H9 (cell line): ENCODE measurements around the gene CCDC91. TPM values are rescaled to one million over a fixed set of nuclear protein-coding genes. Genes with fewer than 3 reads are reported as not detected.
A peak's percentile ranks its signal among the peaks of the same experiment; 100 is the strongest.

Source experiments
- DNase-seq: peaks from one replicate; pipeline ENCODE4 v3.0.0-alpha.2; 2017
- H2AFZ ChIP-seq: one replicate; pipeline ENCODE4 v1.6.1; 2013; ENCODE audit warnings: mild to moderate bottlenecking, low read length, control low read depth, moderate library complexity
- H2AK5ac ChIP-seq: 2 replicates; pipeline ENCODE4 v1.6.1; 2013; ENCODE audit warnings: low read length, control low read depth, mixed read lengths; ENCODE audit not compliant: insufficient read length
- H2BK120ac ChIP-seq: one replicate; pipeline ENCODE4 v1.6.1; 2013; ENCODE audit warnings: low read depth, mild to moderate bottlenecking, low read length, control low read depth, inconsistent platforms; ENCODE audit not compliant: poor library complexity, severe bottlenecking
- H2BK12ac ChIP-seq: 2 replicates; pipeline ENCODE4 v1.6.1; 2013; ENCODE audit warnings: low read length, control low read depth, mixed read lengths, low read depth; ENCODE audit not compliant: insufficient read length
- H2BK15ac ChIP-seq: 2 replicates; pipeline ENCODE4 v1.6.1; 2013; ENCODE audit warnings: low read depth, low read length, control low read depth
- H2BK20ac ChIP-seq: one replicate; pipeline ENCODE4 v1.6.1; 2013; ENCODE audit warnings: low read depth, mild to moderate bottlenecking, low read length, control low read depth, inconsistent platforms; ENCODE audit not compliant: poor library complexity, severe bottlenecking
- H2BK5ac ChIP-seq: 2 replicates; pipeline ENCODE4 v1.6.1; 2013; ENCODE audit warnings: low read length, control low read depth, mixed read lengths; ENCODE audit not compliant: insufficient read length
- H3K14ac ChIP-seq: 2 replicates; pipeline ENCODE4 v1.6.1; 2013; ENCODE audit warnings: low read length, control low read depth; ENCODE audit not compliant: insufficient read depth
- H3K18ac ChIP-seq: 2 replicates; pipeline ENCODE4 v1.6.1; 2013; ENCODE audit warnings: low read depth, mild to moderate bottlenecking, mixed read lengths, low read length, control low read depth; ENCODE audit not compliant: insufficient read length
- H3K23ac ChIP-seq: 2 replicates; pipeline ENCODE4 v1.6.1; 2013; ENCODE audit warnings: low read length, control low read depth, mixed read lengths, low read depth; ENCODE audit not compliant: insufficient read length
- H3K23me2 ChIP-seq: 2 replicates; pipeline ENCODE4 v1.6.1; 2013; ENCODE audit warnings: low read depth, mild to moderate bottlenecking, mixed read lengths, low read length, control low read depth; ENCODE audit not compliant: insufficient read length, poor library complexity, severe bottlenecking
- H3K27ac ChIP-seq: 2 replicates; pipeline ENCODE4 v1.5.1; 2013; ENCODE audit warnings: low read length, control low read depth, mixed read lengths, low read depth; ENCODE audit not compliant: insufficient read length
- H3K27me3 ChIP-seq: 2 replicates; pipeline ENCODE4 v1.6.1; 2013; ENCODE audit warnings: low read length, control low read depth, inconsistent platforms; ENCODE audit not compliant: insufficient read depth
- H3K4ac ChIP-seq: 2 replicates; pipeline ENCODE4 v1.6.1; 2013; ENCODE audit warnings: low read depth, mild to moderate bottlenecking, control low read depth, inconsistent platforms, low read length, moderate library complexity
- H3K4me1 ChIP-seq: 2 replicates; pipeline ENCODE4 v1.6.1; 2013; ENCODE audit warnings: low read length, control low read depth, inconsistent platforms; ENCODE audit not compliant: insufficient read depth
- H3K4me2 ChIP-seq: 2 replicates; pipeline ENCODE4 v1.6.1; 2013; ENCODE audit warnings: low read length, control low read depth, mixed read lengths; ENCODE audit not compliant: insufficient read length, insufficient read depth
- H3K56ac ChIP-seq: 2 replicates; pipeline ENCODE4 v1.6.1; 2013; ENCODE audit warnings: low read depth, mild to moderate bottlenecking, mixed read lengths, low read length, control low read depth; ENCODE audit not compliant: insufficient read length
- H3K79me1 ChIP-seq: 2 replicates; pipeline ENCODE4 v1.6.1; 2013; ENCODE audit warnings: low read depth, mild to moderate bottlenecking, moderate library complexity, low read length, control low read depth, inconsistent platforms; ENCODE audit not compliant: insufficient read depth, poor library complexity, severe bottlenecking
- H3K79me2 ChIP-seq: 2 replicates; pipeline ENCODE4 v1.6.1; 2013; ENCODE audit warnings: low read length, control low read depth, inconsistent platforms; ENCODE audit not compliant: insufficient read depth
- H3K9ac ChIP-seq: 2 replicates; pipeline ENCODE4 v1.6.1; 2013; ENCODE audit warnings: low read length, control low read depth, mixed read lengths; ENCODE audit not compliant: insufficient read length; ENCODE audit errors: extremely low read depth
- H3K9me3 ChIP-seq: one replicate; pipeline ENCODE4 v1.6.1; 2013; ENCODE audit warnings: low read depth, low read length, inconsistent platforms; ENCODE audit not compliant: control insufficient read depth
- H3T11ph ChIP-seq: one replicate; pipeline ENCODE4 v1.6.1; 2013; ENCODE audit warnings: mild to moderate bottlenecking, low read length, control low read depth, inconsistent platforms
- H4K20me1 ChIP-seq: one replicate; pipeline ENCODE4 v1.6.1; 2013; ENCODE audit not compliant: control insufficient read depth, insufficient read length, insufficient read depth
- H4K5ac ChIP-seq: 2 replicates; pipeline ENCODE4 v1.6.1; 2013; ENCODE audit warnings: low read depth, mild to moderate bottlenecking, mixed read lengths, low read length, control low read depth; ENCODE audit not compliant: insufficient read length
- H4K8ac ChIP-seq: replicated peaks from 2 replicates; pipeline ENCODE4 v1.6.1; 2013; ENCODE audit warnings: low read length, control low read depth, mixed read lengths, low read depth; ENCODE audit not compliant: insufficient read length
- H4K91ac ChIP-seq: 2 replicates; pipeline ENCODE4 v1.6.1; 2013; ENCODE audit warnings: low read depth, mild to moderate bottlenecking, moderate library complexity, mixed read lengths, low read length, control low read depth; ENCODE audit not compliant: insufficient read length
- H3K27ac Mint-ChIP-seq, 3 experiments: 2 replicates in 2 of 3; 3 replicates in 1 of 3; pipeline ENCODE4 v1.8.0; 2020 to 2021; ENCODE audit warnings: mixed read lengths in 3 of 3, mild to moderate bottlenecking in 1 of 3, moderate library complexity in 1 of 3
- H3K27me3 Mint-ChIP-seq: 2 replicates; pipeline ENCODE4 v1.8.0; 2021; ENCODE audit warnings: low read depth, mild to moderate bottlenecking, moderate library complexity, mixed read lengths
- H3K36me3 Mint-ChIP-seq, 3 experiments: 2 replicates in 2 of 3; 3 replicates in 1 of 3; pipeline ENCODE4 v1.8.0; 2020 to 2021; ENCODE audit warnings: low read depth in 3 of 3, mixed read lengths in 3 of 3; ENCODE audit not compliant: insufficient read depth in 1 of 3
- H3K4me1 Mint-ChIP-seq, 2 experiments: 2 replicates each; pipeline ENCODE4 v1.8.0; 2020; ENCODE audit warnings: mixed read lengths in 2 of 2
- H3K4me3 Mint-ChIP-seq, 2 experiments: 2 replicates in 1 of 2; 3 replicates in 1 of 2; pipeline ENCODE4 v1.8.0; 2020 to 2021; ENCODE audit warnings: mild to moderate bottlenecking in 2 of 2, mixed read lengths in 2 of 2, moderate library complexity in 1 of 2
- H3K9me3 Mint-ChIP-seq, 2 experiments: 2 replicates in 1 of 2; 3 replicates in 1 of 2; pipeline ENCODE4 v1.8.0; 2020; ENCODE audit warnings: mild to moderate bottlenecking in 2 of 2, mixed read lengths in 2 of 2, moderate library complexity in 1 of 2
- CTCF ChIP-seq: fragments of 200-600 bp; sonication (generic); conservative IDR thresholded peaks from 3 replicates; pipeline ENCODE4 v1.8.0; 2021; ENCODE audit warnings: antibody characterized with exemption, mild to moderate bottlenecking
- WGBS: extraction: QIAGEN DNeasy Blood & Tissue Kit; methylation state at CpG from one replicate; pipeline ENCODE4 v1.1.7; 2013; ENCODE audit warnings: missing lambda C conversion rate, low lambda C conversion rate, mixed read lengths; ENCODE audit not compliant: insufficient read length; ENCODE audit errors: extremely low coverage; 5-methylcytosine and 5-hydroxymethylcytosine counted together
- total RNA-seq: library from RNA; stranded (reverse); gene quantifications from 2 replicates; pipeline ENCODE4 v1.2.1, GENCODE V29; 2021

The CCDC91 gene
- total RNA-seq, 1 experiment from 2014 or later = 22.7 TPM

GRCh38 chr12:28294300-28294699, 104.0 kb downstream of the CCDC91 start:
- H3K9ac ChIP-seq = no peak overlapping the region
- H2BK20ac ChIP-seq = no peak overlapping the region
- H4K20me1 ChIP-seq = no peaks in the 10 kb centered on the region

More at GRCh38 chr12:28294300-28294699, 104.0 kb downstream of the CCDC91 start:
- Histone ChIP-seq H3K56ac (no peak overlapping the region), H3K27ac (no peak overlapping the region), H3K18ac (no peak overlapping the region), H3K14ac (no peak overlapping the region), H2AK5ac (no peak overlapping the region), H2BK120ac (no peak overlapping the region), H2BK15ac (no peak overlapping the region), H3K79me2 (0 out of 2 replicates have a peak, but pooled peaks cover 2% of the 10 kb centered on the region), H2AFZ (no peak overlapping the region), H3K27me3 (no peaks in the 10 kb centered on the region), H3K4ac (no peak overlapping the region), H2BK5ac (no peak overlapping the region), H3K23me2 (no peaks in the 10 kb centered on the region), H3K79me1 (no peaks in the 10 kb centered on the region), H3K4me2 (no peak overlapping the region), H3K23ac (no peak overlapping the region), H3T11ph (no peak overlapping the region), H4K91ac (no peak overlapping the region), H3K9me3 (no peaks in the 10 kb centered on the region), H3K4me1 (no peaks in the 10 kb centered on the region), H4K5ac (no peak overlapping the region), H4K8ac (no peak overlapping the region), H2BK12ac (no peak overlapping the region)
- Mint-ChIP-seq H3K4me3 (no peak overlapping the region), H3K36me3 (peaks cover 9 to 14% (median 12%) of the 10 kb centered on the region in 3 experiments), H3K9me3 (peaks cover 10 to 11% of the 10 kb centered on the region in 2 experiments), H3K27ac (peak overlapping the region; percentile 37 to 92 (median 90); a peak in 5 of 7 replicates), H3K27me3 (no peaks in the 10 kb centered on the region), H3K4me1 (peaks cover 13 to 15% of the 10 kb centered on the region in 2 experiments)
- no peak for TF ChIP-seq CTCF
- WGBS = no CpG with 5 or more reads among the region's 6 CpGs
- DNase-seq = peak; percentile 37
